Glutamatergic neuron (in vitro differentiated cells): ENCODE measurements around the gene JUN. TPM values are rescaled to one million over a fixed set of nuclear protein-coding genes. Genes with fewer than 3 reads are reported as not detected.

Experiments
- DNase-seq: peaks from one replicate; pipeline ENCODE4 v3.0.0; 2022
- H3K27ac Mint-ChIP-seq: one replicate; pipeline ENCODE4 v1.8.0; 2020; ENCODE audit warnings: mild to moderate bottlenecking, mixed read lengths, inconsistent platforms; ENCODE audit not compliant: unreplicated experiment
- H3K27me3 Mint-ChIP-seq: one replicate; pipeline ENCODE4 v1.8.0; 2020; ENCODE audit warnings: mild to moderate bottlenecking, moderate library complexity, mixed read lengths, inconsistent platforms; ENCODE audit not compliant: unreplicated experiment
- H3K36me3 Mint-ChIP-seq: one replicate; pipeline ENCODE4 v1.8.0; 2020; ENCODE audit warnings: mild to moderate bottlenecking, mixed read lengths, inconsistent platforms; ENCODE audit not compliant: unreplicated experiment
- H3K4me1 Mint-ChIP-seq: one replicate; pipeline ENCODE4 v1.8.0; 2020; ENCODE audit warnings: mild to moderate bottlenecking, low read depth, mixed read lengths, inconsistent platforms; ENCODE audit not compliant: unreplicated experiment
- H3K4me3 Mint-ChIP-seq: one replicate; pipeline ENCODE4 v1.8.0; 2020; ENCODE audit warnings: mild to moderate bottlenecking, mixed read lengths, inconsistent platforms; ENCODE audit not compliant: unreplicated experiment
- H3K9me3 Mint-ChIP-seq: one replicate; pipeline ENCODE4 v1.8.0; 2020; ENCODE audit warnings: mild to moderate bottlenecking, moderate library complexity, mixed read lengths, inconsistent platforms; ENCODE audit not compliant: unreplicated experiment
- total RNA-seq: library from RNA; stranded (reverse); fragmentation: NEBNext Ultra II Directional; extraction: Animal tissue kit (Norgen Biotek cat#: 25700); gene quantifications from one replicate; pipeline ENCODE4 v1.2.1, GENCODE V29; 2021; ENCODE audit not compliant: unreplicated experiment
- TF ChIP-seq, protein P1 (sequence below): fragments of 200-600 bp; sonication (generic); IDR thresholded peaks from one replicate; pipeline ENCODE4 v1.5.0; 2021; ENCODE audit not compliant: partially characterized antibody, unreplicated experiment

JUN gene
- total RNA-seq, 1 donor from 2014 or later: 83.1 TPM

DNA sequence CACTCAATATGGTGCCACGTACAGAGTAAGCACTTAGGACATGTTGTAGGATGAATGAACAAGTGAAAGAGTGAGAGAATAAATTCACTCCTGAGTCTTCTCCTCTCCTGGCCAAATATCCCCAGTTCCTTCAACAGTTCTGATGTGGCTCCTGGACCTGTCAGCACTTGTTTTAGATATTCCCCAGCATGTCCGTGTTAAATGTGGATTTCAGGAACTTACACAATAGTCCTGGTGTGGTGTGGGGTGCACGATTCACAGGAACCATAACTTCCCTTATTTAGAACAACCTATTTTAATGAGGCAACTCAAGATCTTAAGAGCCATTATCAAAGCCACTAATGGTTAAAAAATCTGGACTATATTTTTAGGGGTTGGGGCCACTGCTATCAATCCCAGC, 45.0 kb downstream of the JUN start:
- TF ChIP-seq, protein P1, sequence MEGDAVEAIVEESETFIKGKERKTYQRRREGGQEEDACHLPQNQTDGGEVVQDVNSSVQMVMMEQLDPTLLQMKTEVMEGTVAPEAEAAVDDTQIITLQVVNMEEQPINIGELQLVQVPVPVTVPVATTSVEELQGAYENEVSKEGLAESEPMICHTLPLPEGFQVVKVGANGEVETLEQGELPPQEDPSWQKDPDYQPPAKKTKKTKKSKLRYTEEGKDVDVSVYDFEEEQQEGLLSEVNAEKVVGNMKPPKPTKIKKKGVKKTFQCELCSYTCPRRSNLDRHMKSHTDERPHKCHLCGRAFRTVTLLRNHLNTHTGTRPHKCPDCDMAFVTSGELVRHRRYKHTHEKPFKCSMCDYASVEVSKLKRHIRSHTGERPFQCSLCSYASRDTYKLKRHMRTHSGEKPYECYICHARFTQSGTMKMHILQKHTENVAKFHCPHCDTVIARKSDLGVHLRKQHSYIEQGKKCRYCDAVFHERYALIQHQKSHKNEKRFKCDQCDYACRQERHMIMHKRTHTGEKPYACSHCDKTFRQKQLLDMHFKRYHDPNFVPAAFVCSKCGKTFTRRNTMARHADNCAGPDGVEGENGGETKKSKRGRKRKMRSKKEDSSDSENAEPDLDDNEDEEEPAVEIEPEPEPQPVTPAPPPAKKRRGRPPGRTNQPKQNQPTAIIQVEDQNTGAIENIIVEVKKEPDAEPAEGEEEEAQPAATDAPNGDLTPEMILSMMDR: no peak
- no peak for DNase-seq
- Mint-ChIP-seq H3K36me3 (peaks cover 4% of the 10 kb centered on the region), H3K27me3 (peaks cover 10% of the 10 kb centered on the region), H3K9me3 (peaks cover 2% of the 10 kb centered on the region), H3K4me3 (no peak overlapping the region), H3K4me1 (peaks cover 4% of the 10 kb centered on the region), H3K27ac (no peak overlapping the region)

DNA sequence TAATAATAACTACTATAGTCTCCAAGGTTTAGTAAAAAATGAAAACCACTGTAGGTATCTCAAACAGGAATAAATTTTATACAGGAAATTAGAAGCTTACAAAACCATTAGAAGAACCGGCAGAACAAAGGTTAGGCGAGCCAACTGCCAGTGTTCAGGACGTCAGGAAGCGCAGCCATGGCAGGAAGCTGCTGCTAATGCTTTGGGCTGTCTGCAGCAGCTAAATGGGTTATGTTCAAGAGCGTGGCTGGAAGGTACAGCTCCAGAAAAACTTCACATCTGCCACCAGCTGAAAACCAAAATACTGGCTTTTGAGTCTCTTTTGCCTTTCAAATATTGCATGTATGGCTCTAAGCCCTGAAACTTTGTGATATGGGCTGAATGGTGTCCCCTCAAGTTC, 48.3 kb downstream of the JUN start:
- TF ChIP-seq, protein P1: no peak

GRCh38 chr1:58734630-58735029, 49.2 kb downstream of the JUN start:
- no peak for DNase-seq
- no peak overlapping the region for H3K27ac Mint-ChIP-seq
- H3K27me3 Mint-ChIP-seq: peaks cover 6% of the 10 kb centered on the region
- peaks cover 5% of the 10 kb centered on the region for H3K4me1 Mint-ChIP-seq
- peaks cover 2% of the 10 kb centered on the region for H3K9me3 Mint-ChIP-seq
- peaks cover 4% of the 10 kb centered on the region for H3K36me3 Mint-ChIP-seq
- TF ChIP-seq, protein P1: no peak
- H3K4me3 Mint-ChIP-seq: no peak overlapping the region

More for the DNA sequence above, 48.3 kb downstream of the JUN start:
- Mint-ChIP-seq H3K4me1 (peaks cover 5% of the 10 kb centered on the region), H3K27me3 (peaks cover 6% of the 10 kb centered on the region), H3K36me3 (peaks cover 4% of the 10 kb centered on the region), H3K27ac (no peak overlapping the region), H3K9me3 (peaks cover 2% of the 10 kb centered on the region), H3K4me3 (no peak overlapping the region)
- no peak for DNase-seq

GRCh38 chr1:58732087-58732775, 51.6 kb downstream of the JUN start:
- TF ChIP-seq, protein P1: no peak
- Mint-ChIP-seq H3K4me1 (peaks cover 5% of the 10 kb centered on the region), H3K36me3 (peaks cover 4% of the 10 kb centered on the region), H3K27me3 (peaks cover 5% of the 10 kb centered on the region), H3K9me3 (peaks cover 2% of the 10 kb centered on the region), H3K4me3 (no peak overlapping the region), H3K27ac (no peak overlapping the region)
- DNase-seq: no peak

Other genes starting within 250 kb of the JUN start
- gene OMA1, start 237.3 kb downstream of the JUN start, total RNA-seq: 5.9 TPM
- not detected for gene TACSTD2, start 206.8 kb downstream of the JUN start, total RNA-seq
- 59.6 TPM for gene MYSM1, start 84.0 kb downstream of the JUN start, total RNA-seq